Middle frontal gyrus (tissue), 1 donor: ENCODE results near the gene SNX6.
"Not testable (repeated sequence)": the region's sequence is repeated elsewhere in the genome, so short reads cannot be mapped to it uniquely, and the experiment has no call there.

Experiments used
- DNase-seq: peaks from one replicate; pipeline ENCODE4 v3.0.0-alpha.2; 2015; ENCODE audit warnings: low spot score; ENCODE audit errors: extremely low spot score

SNX6 gene

DNA sequence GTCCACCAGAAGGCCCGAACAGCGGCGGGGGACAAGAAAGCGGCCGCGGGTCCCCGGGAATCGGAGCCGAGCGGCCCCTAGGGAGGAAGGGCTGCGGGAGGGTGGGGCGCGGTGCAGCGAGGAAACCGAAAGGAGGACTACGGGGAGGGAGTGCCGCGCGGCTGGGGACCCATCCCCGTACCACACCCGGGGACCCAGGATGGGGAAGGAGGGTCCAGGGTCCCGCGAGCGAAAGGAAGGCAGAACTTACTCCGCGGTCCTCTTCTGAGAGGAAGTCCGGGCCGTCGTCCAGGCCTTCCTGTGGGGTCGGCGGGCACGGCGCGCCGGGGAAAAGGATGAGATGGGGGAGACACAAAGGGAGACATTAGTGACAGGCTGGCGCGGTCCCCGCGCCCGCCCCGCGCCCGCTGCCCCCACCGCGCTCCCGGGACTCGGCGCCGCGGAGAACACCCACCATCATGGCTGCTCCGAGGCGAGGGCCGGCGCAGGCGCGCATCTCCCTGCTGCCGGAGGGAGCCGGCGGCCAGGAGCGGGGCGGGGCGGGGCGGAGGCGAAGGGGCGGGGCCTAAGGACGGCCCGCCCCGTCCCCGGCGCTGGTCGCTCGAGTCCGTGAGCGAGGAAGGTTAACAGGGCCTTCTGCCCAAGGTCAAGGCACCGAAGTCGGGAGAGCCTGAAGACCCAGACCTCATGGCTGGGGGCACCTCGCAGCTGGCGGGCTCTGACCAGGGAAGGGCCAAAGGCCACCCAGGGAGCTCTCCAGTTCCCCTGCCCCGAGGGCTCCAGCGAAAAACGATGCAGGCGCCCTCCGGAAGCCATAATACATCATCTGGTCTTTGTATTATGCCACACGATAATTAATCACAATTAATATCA, at the start of gene SNX6:
SNX6 (minus strand) TSS at position 492 of the 873 bp plus-strand sequence; CDS start at position 460, 32 bp downstream.
- peak; percentile 62 for DNase-seq

DNA sequence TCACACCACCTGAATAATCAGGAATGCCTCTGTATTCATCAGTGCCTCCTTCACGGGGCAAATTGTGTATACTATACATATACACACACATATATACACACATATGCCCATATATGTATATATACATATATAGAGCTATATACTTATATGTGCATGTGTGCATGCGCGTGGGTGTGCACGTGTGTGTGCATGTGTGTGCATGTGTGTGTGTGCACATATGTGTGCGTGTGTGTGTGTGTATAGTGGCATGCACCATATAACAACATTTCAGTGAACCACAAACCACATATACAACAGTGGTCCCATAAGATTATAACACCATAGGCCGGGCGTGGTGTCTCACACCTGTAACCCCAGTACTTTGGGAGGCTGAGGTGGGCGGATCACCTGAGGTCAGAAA, 48.8 kb upstream of the SNX6 start:
- DNase-seq, result no peak

DNA sequence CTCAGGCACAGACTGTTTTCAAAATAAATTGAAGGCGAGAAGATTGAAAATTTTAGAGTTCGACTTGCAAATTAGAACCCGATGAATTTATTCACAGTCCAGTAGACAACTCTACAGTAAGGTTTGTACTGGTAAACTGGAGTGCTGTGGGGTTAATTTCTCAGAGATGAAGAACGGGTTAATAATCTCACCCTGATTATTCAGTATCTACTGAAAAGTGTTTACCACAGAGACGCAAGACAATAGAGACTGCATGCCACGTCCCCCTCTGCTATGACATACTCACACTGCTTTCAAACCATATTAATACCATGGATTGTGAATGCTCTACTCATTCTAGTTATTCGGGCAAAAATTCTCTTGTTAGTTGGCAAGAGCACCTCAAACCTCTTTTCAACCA, 48.4 kb upstream of the SNX6 start:
- no peak for DNase-seq

DNA sequence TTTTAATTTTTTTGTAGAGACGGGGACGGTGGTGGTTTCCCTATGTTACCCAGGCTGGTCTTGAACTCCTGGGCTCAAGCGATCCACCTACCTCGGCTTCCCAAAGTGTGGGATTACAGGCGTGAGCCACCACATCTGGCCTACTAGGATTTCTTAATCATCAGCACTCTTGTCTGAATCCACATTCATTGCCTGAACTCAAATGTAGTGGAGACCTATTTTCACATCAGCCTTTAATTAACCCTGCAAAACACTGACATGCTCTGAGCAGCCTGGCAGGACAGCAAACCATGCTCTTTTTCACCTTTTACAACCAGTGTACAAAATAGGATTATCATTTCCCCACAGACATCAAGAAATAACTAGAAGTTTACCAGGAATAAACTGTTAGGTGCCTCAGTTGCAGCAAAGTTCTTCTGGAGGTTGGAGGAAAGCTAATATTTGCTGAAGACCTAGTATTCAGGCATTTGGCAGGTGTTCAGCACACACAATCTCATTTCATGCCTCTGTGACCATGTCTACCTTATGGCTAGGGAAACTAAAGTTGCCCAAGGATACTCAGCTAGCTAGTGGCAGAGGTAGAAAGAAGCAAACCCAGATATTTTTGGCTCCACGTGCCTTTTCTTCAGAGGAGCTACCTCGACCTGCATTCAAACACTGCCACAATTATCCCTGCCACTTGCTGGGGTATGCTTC, 46.7 kb upstream of the SNX6 start:
- DNase-seq, result no peak

DNA sequence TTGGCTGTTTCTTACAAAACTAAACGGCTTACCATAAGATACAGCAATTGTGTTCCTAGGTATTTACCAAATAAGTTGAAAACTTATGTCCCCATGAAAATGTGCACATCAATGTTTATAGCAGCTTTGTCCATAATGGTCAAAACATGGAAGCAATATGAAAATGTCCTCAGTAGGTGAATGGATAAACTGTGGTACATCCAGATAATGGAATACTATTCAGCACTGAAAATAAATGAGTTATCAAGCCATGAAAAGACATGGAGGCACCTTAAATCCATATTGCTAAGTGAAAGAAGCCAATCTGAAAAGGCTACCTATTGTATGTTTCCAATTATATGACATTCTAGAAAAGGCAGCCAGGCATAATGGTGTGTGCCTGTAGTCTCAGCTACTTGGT, 43.8 kb upstream of the SNX6 start:
- DNase-seq, result no peak

DNA sequence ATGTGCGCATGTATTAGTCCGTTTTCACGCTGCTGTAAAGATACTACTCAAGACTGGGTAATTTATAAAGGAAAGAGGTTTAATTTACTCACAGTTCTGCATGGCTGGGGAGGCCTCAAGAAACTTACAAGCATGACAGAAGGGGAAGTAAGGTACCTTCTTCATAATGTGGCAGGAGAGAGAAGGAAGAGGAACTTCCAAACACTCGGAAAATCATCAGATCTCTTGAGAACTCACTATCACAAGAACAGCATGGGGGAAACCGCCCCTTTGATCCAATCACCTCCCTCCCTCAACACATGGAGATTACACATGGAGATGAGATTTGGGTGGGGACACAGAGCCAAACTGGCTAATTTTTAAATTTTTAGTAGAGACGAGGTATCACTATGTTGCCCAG, 41.8 kb upstream of the SNX6 start:
- DNase-seq, result no peak

DNA sequence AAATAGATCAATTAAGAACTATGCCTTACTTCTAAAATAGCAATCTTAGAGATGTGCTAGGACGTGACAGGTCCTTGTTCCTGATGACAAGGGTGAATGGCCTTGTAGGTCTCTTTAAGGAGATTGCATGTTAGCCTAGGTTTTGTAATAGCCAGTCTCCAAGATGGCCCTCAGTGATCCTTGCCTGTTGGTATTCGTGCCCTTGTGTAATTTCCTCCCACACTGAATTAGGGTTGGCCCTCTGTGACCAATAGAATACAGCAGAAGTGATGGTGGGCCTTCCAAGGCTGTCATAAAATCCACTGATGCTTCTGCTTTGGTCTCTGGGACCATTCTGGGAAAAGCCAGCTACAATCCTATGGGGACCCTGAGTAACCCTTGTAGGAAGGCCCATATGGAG, 38.2 kb upstream of the SNX6 start:
- no peak for DNase-seq

DNA sequence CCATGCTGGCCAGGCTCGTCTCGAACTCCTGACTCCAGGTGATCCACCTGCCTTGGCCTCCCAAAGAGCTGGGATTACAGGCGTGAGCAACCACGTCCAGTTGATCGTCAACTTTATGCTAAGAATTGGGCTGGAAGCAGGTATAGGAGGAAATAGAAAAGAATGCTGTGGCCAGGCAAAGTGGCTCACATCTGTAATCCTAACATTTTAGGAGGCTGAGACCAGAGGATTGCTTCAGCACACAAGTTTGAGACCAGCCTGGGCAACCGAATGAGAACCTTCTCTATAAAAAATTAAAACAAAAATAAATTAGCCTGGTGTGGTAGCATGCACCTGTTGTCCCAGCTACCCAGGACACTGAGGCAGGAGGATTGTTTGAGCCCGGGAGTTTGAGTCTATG, 37.1 kb upstream of the SNX6 start:
- DNase-seq, result no peak

DNA sequence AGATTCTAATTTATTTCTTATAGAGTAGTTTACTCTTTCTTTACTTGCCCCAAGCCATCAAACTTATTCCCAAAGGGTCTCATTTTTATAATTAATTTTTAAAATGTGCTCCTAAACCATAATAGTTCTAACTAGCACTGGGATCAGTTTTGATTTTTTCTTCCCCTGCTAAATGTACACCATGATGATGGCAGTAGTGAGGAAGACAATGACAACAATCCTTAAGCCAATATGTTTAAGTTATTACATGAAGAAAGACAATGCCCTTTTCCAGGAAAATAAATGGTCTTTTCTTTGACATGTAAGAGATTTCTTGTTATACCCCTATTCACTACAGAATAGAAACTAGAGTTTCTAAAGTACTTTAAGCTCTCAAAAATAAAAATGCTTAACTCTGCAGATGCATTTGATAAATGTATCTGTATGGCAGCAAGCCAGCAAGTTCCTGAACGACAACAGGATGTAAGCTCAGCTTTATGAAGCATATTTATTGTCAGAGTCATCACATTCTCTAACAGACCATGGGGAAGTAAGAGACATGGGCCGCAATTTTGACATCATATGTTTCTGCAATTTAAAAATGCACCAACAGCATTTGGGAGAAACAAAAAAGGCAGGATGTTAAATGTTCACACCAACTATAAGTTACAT, 36.0 kb upstream of the SNX6 start:
- no peak for DNase-seq

DNA sequence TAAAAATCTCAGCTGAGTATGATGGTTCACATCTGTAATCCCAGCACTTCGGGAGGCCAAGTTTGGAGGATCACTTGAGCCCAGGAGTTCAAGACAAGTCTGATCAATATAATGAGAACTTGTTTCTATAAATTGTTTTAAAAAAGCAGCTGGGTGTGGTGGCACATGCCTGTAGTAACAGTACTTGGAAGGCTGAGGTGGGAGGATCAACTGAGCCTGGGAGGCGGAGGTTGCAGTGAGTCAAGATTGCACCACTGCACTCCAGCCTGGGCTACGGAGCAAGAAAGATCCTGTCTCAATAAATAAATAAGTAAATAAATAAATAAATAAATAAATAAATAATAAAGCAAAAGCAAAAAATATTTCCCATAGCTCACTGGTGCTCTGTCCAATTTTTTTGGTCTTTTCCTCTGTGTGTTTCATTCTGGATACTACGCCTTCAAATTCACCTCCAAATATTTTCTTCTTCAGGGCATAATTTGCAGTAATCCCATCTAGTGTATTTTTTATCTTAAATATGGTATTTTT, 32.7 kb upstream of the SNX6 start:
- DNase-seq, result no peak

DNA sequence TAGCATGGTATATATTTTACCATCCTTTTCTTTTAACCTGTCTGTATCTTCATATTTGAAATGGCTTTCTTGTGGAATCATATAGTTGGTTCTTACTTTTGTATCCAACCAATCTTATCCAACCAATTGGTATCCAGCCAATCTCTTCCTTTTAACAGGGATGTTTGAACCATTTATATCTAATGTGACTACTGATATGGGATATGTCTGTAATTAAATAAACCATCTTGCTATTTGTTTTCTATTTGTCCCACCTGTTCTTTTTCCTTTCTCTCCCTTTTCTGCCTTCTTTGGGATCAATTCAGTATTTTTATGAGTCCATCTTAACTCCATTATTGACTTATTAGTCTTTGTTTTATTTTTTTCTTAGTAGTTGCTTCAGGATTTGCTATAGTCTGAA, 30.8 kb upstream of the SNX6 start:
- no peak for DNase-seq

DNA sequence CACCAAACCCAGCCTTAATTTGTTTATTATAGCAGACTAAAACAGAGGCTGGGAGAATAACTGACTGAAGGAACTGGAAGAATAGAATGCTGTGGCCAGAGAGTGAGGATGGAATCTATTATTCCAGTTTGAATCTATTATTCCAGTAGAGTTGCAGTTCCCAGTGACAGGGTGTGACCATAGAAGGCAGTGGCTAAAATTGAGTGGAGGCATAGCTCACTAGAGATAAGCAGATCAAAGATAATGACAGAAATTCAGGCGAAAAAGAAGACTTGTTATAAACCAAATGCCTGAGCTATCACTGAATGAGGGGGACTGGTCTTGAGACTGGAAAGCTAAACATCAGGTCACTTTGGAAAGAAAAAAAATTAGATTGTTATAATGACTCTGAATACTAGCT, 26.0 kb upstream of the SNX6 start:
- DNase-seq, result no peak

DNA sequence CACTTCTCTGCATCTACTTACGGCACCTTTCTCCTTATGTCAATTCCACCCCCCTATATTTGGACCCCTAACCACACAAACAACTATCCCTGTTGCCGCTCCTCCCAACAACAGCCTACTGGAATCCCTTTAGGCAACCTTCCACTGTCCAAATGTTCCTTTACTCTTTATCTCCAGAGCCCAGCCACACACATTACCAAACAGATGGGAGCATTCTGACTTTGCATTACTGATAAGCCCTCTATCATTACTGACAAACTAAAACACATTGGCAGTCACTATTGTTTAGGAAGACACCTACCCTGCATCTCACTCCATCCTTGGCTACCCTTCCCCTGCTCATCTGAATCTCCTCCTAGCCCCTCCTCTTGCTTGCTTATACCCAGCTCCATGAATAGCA, 23.1 kb upstream of the SNX6 start:
- not testable (repeated sequence) for DNase-seq

DNA sequence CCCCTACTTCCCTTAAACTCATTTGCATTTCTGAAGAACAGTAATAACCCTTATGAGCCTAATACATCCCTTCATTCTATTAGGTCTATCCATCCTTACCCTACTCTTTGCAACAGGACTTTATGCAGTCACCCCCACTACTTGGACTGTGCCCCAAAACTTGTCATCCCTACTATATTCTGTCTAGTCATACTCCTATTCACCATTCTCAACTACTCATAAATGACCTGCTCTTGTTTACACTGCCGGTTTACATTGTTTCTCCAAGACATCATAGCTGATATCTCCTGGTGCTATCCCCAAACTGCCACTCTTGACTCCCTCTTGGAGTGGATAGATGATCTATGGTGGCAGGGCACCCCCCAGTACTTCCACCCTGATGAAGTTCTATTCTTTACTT, 22.4 kb upstream of the SNX6 start:
- not testable (repeated sequence) for DNase-seq

DNA sequence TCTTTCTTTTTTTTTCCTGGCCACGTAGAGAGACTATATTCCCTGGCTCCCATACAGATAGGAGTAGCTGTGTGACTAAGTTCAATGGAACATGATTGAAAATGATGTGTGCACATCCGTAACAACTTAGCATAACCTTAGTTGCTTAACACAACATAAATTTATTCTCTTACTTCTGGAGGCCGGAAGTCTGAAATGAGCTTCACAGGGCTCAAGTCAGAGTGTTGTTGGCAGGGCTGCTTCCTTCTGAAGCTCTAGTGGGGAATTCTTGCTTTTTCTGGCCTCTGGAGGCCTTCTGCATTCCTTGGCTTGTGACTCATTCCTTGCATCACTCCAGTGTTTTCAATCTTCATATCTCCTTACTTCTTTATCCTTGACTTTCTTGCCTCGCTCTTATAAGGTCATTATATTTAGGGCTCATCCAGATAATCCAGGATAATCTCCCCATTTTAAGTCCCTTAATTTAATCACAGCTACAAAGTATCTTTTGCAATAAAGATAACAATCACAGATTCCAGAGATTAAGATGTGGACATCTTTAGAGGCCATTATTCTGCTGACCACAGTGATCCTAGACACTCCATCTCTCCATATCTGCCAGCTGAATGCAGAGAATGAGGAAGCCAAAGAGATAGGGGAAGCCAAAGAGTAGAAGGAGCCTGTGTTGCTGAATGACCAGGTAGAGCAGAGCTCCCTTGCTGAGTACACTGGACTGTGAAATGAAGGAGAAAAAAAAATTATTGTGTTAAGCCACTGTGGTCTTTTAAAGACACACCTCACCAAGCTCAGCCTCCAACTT, 21.0 kb upstream of the SNX6 start:
- no peak for DNase-seq

DNA sequence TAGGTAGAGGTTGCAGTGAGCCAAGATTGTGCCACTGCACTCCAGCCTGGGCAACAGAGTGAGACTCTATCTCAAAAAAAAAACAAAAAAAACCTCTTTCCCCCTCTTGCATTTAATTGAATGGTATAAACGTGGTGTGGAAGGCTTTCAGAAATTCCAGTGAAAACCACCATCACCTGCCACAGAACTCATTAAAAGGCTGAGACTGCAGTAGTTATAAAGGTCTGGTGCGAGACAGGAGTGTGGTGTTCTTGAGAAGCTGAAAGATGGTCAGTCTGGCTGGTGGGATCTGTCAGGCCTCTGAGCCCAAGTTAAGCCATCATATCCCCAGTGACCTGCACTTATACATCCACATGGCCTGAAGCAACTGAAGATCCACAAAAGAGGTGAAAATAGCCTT, 20.1 kb upstream of the SNX6 start:
- not testable (repeated sequence) for DNase-seq

DNA sequence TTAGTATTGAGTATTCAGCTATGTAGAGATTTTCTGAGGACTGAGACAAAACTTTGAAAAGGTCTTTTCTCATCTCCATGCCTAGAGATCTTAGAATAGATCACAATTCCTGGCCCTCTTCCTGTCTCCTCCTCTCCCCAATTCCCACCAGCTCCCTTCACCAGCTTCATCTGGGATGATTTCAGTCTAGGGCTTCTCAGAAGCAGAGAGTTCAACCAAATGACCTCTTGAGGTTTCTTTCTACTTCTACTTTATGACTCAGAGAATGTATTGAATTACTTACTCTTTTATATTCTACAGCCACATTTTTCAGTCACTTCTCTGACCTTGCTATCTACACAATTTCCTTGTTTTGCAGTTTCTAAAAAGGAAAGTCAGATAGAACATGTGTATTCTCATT, 19.4 kb upstream of the SNX6 start:
- DNase-seq, result no peak

DNA sequence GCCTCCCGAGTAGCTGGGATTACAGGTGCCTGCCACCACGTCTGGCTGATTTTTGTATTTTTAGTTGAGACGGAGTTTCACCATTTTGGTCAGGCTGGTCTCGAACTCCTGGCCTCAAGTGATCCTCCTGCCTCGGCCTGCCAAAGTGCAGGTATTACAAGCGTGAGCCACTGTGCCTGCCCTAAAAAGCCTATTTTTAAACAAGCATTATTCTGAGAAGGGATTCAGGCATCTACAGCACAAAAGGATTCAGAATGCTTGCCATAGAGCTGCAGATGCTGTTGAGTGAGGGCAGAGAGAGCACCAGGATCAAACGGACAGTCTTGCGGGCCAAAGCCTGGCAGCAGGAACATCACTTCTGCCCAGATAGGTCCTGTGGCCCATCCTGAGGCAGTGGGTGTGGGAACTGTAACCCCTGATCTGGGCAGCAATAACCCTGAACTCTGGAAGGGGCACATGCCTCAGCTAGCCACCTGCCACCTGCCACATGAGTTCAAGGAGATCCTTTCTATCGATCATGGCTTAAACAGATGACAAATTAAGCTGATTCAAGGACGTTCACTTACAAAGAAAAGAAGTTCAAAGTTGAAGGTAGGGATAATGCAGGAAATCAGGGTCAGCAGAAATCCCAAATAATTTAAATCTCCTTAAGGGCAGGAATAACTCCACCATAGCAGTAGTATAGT, 16.8 kb upstream of the SNX6 start:
- no peak for DNase-seq

DNA sequence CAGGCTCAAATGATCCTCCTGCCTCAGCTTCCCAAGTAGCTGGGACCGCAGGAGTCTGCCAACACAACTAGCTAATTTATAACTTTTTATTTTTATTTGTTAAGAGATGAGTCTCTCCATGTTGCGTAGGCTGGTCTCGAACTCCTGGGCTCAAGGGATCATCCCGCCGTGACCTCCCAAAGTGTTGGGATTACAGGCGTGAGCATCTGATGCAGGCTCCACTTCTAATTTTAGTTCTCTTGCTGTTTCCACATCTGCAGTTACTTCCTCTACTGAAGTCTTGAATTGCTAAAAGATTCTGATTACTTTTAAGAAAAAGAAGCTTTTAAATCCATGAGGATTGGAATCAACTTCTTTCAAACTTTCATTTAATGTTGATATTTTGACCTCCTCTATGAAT, 13.4 kb upstream of the SNX6 start:
- DNase-seq, result no peak

DNA sequence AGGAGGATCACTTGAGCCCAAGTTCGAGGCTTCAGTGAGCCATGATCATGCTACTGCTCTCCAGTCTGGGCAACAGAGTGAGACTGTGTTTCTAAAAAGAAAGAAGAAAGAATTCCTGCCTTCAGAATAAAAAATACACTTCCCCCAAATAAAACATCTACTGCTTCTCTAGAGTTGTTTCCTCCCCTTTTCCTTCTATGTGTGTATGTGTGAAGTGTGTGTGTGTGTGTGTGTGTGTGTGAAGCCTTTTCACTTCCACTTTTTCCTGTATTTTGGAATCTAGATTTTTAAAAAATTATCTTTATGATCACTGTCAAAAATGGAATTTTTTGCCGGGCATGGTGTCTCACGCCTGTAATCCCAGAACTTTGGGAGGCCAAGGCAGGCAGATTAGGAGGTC, 12.6 kb upstream of the SNX6 start:
- no peak for DNase-seq

DNA sequence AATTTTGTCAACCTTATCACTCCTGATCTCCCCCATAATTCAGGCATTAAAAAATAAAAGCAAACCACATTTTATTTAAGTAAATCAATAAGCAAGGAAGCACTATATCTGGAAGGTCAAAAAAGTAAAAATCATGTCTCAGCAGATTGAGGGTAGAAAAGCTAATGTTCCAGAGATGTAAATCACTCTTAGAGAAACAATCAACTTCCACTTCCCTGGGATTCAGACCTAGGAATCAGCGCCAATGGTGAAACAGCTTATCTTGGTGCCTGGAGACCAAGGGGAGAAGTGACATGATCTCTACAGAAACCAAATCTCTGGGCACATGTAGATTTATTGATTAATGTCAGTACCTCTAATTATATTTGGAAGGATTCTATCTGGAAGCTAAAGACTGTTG, 10.9 kb upstream of the SNX6 start:
- no peak for DNase-seq
